GM18858 (cell line): ENCODE measurements around the gene ARHGEF16.

Source experiments
- ATAC-seq: cut with Tn5 transposase; IDR thresholded peaks from one replicate; pipeline ENCODE4 v1.9.1; 2021; ENCODE audit not compliant: unreplicated experiment

Gene ARHGEF16

DNA sequence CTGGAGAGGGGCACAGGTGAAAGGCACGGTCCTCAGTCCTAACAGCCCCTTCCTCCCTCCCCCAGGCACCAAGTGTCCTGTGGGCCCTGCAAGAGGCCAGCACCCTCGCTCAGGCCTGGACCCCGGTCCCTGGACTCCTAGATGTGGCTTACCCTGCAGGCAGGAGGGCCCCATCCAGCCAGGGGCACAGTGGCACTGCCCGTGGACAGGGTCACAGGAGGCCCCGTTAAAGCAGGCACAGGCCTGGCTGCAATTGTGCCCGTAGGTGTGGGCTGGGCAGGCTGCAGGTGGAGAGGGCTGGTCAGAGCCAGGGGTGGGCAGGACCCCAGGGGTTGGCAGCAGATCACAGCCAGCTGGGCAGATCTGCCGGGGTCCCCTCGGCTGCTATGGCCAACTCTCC is 44.5 kb downstream of the ARHGEF16 start:
- no peak for ATAC-seq

DNA sequence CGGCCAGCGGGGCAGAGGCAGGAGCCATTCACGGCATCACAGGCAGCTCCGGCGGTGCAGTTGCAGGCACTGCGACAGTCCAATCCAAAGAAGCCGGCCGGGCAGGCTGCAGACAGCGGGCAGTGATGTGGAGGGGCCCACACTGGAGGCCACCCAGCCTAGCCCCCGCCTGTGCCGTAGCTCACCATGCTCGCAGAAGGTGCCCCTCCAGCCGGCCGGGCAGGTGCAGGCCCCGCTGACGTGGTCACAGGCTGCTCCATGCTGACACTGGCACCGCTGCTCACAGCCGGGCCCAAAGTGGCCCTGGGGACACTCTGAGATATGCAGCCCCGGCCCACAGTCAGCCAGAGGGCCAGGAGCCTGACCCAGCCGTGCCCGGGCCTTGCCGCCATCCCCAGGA is 45.1 kb downstream of the ARHGEF16 start:
- no peak for ATAC-seq

DNA sequence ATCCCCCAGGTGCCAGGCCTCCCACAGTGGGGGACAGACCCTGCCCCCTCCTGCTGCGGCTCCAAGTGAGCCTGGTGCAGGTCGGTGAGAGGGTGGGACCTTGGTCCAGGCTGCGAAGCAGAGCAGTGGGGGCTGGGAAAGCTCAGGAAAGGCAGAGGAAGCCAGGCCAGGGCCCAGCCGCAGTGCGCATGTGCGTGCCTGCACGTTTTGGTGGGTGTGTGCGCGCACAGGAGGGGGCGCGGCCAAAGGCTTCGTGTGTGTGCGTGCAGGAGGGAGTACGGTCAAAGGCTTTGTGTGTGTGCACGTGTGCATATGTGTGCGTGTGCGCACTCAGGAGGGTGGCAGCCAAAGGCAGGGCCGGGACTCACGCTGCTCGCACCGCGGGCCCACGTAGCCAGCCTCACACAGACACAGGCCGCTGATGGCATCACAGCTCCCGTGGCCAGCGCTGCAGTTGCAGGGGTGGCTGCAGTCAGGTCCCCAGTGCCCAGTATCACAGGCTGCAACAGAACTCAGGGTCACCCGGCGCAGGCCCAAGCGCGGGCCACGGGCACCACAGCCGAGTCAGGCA is 45.9 kb downstream of the ARHGEF16 start:
- no peak for ATAC-seq

DNA sequence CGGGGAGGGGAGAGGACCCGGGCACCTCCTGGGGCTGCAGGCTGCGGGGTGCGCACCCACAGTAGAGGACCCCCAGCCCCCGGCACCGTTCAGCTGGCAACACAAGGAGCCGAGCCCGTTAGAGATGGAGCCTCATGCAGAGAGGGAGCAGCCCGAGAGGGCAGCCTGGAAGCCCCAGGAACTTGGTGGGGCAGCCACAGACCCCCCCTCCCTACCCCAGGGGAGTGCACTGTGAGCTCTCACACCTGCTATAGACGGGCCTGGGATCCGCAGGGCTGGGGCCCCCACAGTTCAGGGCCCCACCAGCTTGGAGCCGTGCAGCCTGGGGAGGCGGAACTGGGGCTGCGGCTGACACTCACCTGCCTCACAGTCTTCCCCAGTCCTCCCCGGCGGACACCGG is 47.0 kb downstream of the ARHGEF16 start:
- ATAC-seq, result no peak

DNA sequence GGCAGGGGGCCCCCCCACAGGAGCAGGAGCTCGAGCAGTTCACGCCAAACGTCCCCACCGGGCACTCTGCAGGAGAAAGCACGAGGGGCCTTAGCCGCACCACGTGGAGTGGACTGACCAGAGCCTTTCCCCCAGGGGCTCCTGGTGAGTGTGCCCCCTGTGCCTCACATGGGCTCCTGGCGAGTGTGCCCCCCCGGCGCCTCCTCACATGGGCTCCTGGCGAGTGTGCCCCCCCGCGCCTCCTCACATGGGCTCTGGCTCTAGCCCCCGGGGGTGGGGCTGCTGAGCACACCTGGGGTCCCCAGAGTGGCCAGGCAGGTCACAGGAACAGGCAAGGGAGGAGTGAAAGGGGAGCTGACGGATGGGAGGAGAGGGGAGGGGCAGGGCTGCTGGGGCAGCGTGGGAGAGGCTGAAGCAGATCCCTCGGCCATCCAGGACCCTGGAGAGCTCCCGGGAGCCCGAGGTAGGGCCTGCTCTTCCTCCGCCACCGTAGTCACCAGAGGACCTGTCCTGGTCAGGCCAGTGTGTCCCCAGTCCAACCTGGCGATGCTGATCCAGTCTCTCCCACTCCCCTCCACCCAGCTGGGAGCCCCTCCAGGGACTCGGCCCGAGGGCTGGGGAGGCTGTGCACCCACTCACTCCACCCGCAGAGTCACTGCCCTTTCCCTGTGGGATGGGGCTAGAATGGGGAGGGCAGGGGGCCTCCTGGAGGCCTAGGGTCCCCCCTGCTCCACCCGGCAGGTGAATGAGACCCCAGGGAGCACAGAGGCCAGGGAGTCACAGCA is 47.6 kb downstream of the ARHGEF16 start:
- no peak for ATAC-seq

DNA sequence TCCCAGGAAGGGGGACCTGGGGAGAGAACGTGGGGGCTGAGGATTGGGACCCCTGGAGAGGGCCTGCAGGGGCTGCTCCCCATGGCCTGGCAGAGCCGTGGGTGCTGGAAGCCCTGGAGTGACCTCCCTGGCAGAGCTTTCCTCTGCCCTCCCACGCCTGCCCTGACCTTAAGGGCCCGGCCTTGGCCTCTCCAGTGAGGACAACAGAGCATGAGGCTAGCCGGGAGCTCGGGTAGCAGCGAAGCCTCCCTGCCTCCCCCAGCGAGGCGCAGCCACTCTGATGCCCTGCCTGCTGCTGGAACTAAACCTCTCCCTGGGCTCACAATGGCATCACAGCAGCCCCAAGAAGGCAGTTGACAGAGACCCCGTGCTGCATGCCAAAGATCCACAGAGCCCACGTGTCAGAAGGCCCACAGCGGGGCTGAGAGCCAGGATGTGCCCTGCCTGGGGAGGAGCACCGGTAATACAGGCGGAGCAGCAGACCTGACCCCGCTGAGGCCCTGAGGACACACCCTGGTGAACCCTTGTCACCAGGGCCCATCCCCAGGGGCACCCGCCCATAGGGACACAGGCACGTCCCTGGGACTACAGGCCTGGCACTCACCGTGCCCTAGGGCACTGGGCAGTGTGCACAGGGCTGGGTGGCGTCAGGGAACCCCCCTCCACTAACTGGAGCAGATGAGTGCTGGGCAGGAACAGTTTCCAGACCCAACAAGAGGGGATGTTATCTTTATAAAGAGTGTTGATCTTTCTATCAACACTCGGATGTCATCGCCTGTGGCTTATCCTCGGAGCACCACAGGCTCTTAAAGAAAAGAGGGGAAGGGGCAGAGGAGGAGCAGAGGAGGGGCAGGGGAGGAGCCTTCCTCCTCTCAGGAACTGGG is 48.4 kb downstream of the ARHGEF16 start:
- ATAC-seq, result no peak

DNA sequence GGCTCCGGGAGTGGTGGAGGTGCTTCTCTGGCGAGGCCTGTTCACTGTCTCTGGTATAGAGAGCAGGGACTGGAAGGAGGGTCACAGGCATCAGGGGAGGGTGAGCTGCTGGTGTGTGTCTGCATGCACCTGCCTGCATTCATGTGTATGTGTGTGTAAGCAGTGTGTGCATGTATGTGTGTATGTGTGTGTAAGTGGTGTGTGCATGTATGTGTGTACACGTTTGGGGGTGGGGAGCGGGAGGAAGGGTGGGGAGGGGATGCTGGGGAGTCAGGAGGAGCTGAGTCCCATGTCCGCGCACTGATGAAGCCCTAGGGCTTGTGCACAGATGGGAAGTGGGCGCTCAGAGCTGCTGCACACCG is 49.0 kb downstream of the ARHGEF16 start:
- no peak for ATAC-seq

DNA sequence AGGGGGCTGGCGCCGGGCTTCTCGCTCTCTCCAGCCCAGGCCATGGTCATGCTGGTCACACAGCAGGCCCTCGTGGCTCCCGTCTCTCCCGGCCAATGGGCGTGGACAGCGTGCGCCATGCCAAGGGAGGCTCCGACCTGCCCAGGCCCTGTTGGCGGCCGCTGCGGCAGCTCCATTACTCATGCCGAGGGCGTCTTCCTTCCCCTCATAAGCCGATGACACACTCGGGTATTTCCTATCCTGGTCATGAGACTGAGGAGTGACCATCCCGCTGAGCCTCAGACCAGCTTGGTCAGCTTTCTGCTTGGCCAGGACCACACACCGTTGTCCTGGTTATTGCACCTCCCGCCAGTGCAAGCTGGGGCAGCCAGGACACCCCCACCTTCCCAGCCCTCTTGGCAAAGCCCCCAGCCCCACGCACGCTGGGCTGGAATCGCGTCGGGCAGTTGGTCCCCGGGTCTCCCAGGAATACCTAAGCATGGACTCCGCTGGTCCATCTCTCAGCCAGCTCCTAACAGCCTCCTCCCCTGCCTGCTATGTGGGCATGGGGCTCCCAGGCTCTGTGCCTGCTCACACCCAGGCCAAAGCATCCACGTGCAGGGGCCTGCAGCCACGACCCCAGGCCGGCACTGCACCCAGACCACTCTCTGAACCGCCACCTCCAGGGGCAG is 49.8 kb downstream of the ARHGEF16 start:
- ATAC-seq, result no peak

DNA sequence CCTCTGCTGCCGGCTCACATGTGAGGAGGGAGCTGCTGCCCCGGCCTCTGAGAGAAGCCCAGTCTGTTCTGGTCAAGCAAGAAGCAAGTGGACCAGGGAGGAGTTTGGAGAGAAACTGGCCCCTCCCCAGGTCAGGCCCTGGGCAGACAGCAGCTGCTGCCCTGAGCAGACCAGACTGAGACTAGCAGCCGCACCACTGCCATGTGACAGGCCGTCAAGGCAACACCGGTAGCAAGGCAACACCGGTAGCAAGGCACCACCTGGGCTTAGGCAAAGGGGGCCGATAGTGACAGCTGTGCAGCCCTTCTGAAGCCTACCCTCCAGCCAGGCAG is 50.3 kb downstream of the ARHGEF16 start:
- no peak for ATAC-seq

DNA sequence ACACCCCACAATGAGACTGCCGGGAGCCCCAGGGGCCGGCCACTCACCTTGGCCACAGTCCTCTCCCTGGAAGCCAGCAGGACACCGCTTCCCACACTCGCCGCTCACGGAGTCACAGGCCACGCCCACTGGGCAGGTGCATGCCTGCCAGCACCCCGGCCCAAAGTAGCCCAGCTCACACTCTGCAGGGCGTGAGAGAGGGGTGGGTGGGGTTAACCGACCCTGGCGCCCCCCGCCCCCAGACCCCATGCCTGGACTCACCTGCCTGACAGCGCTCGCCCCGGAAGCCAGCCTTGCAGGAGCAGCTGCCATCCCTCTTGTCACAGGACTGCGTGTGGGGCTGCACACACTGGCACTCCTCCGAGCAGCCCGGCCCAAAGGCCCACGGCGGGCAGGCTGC is 50.7 kb downstream of the ARHGEF16 start:
- no peak for ATAC-seq

DNA sequence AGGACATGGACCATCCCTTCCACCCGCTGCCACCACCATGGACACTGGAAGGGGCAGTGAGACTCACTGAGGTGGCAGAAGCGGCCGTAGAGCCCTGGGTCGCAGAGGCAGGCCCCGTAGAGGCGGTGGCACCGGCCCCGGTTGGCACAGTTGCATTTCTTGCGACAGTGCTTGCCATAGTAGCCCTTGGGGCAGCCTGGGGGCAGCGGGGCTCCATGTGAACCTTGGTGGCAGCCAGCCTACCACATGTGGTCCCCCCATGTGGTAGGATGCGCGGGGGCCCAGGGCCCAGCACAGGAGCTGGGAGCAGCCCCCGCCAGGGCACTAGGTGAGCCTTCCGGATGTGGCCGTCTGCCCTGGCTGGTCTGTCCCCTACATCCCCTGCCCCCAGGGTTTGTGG is 51.6 kb downstream of the ARHGEF16 start:
- no peak for ATAC-seq

DNA sequence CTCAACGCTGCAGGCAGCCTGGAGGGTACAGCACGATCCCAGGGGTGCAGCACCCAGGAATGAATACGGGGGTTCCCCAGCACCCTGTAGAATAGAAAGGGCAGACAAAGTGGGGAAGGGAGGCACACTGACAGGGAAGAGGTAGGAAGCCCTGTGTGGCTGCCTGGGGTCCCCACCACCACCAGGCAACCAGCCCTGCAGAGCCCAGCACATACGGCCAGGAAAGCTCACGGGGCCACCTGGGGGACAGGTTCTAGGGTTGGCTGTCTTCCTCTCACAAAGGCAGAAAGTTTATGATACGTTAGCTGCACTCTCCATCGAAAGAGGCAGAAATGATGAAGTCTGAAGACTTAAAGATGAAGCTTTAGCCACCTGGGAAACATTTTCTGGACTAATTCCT is 52.5 kb downstream of the ARHGEF16 start:
- ATAC-seq, result no peak

DNA sequence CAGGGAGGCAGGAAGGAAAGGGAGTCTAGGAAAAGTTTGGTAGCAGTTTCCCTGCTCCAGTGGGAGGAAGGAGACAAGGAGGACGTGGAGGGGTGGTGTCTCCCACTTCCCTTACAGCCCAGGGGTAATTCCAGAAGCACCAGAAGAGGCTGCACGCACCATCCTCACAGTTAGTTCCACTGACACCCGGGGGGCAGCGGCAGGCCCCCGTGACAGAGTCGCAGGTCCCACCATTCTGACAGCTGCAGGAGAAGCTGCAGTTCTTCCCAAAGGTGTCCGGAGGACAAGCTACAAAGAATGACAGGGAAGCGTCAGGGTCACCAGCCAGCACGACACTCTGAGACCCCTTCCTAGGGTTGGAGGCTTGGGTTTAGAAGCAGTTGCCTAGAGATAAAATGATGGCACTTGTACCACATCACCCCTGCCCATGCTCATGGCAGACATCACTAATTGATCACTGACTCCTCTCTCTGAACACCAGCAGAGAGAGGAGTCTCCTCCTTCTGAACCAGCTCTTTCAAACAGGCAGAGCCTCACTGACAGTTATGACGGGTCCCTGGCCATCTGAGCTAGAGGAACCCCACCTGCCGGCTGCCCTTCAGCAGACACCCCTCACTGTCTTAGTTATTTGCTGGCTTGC is 53.3 kb downstream of the ARHGEF16 start:
- ATAC-seq, result no peak

DNA sequence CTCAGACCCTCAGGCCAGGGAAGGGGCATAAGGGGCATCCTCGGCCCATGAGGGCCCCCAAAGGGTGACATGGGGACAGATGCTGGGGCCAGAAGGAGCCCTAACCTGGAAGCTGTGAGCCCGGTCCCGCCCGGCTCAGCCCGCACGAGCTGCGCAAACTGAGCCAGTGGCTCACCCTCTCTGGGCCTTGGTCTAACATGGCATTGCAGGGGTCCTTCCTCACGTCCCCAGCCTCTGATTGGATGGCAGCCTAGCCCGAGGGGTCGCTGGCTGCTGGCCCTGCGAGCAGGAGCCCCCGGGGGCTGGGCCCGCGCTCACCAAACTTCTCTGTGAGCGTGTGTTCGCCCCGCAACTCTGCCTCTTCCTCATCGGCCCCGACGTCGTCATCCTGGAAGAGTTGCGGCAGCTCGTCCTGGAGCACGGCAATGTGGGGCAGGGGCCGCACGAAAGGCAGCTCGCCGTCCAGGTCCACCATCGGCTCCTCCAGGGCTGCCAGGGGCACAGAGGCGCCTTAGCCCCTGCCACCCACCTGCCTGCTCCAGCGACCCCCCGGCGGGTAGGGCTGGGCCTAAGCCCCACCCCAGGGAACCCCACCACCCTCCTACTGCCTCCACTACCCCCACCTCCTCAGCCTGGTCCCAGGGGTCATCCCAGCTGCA is 54.4 kb downstream of the ARHGEF16 start:
- ATAC-seq, result no peak

DNA sequence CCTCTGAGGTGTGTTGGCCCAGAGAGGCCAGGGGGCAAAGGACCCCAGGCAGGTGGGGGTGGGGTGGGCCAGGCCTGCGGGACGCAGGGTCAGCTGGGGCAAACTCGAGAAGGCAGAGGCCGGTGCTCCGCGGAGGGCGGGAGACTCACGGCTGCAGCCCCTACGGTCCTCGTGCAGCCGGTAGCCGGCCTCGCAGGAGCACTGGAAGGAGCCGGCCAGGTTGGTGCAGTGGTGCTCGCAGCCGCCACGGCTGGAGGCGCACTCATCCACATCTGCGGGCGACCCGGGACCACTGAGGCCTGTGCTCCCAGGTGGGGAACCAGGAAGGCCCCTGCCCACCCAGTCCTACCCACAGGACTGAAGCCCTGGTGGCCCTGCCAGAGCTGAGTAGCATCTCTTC is 55.3 kb downstream of the ARHGEF16 start:
- no peak for ATAC-seq

DNA sequence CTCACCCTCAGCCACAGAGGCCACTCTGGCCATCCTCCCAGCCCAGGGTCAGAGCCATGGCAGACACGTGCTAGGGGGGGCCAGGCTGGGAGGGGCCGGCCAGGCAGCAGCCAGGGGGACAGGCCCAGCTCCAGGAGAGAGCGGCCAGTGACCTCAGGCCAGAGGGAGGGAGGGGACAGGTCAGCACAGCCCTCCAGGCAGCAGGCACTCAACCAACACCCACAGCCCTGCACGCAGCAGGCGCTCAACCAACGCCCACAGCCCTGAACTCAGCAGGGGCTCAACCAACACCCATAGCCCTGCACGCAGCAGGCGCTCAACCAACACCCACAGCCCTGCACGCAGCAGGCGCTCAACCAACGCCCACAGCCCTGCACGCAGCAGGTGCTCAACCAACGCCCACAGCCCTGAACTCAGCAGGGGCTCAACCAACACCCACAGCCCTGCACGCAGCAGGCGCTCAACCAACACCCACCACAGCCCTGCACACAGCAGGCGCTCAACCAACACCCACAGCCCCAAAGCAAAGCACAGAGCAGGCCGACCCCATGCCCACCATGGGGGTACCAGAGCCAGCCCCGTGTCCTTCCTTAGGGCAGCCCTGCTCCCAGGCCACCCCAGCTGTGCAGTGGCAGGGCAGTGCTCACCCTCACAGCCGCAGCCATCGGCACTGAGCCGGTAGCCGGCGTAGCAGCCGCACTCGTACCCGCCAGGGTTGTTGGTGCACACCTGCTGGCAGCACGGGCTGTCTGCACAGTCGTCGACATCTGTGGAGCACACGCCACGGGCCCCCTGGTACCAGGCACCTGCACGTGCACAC is 55.9 kb downstream of the ARHGEF16 start:
- no peak for ATAC-seq

DNA sequence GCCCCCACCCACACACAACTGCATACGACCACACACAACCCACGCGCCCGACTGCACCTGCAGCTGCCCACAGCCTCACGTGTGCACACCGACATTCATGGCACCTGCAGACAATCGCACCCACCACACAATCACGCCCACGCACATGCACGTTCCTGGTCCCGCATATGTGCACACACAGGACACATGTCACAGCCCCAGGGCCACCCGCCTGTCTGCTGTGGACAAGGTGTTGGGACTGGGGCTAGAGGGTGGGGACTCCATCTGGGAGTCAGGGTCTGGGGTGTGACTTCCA is 56.4 kb downstream of the ARHGEF16 start:
- no peak for ATAC-seq

DNA sequence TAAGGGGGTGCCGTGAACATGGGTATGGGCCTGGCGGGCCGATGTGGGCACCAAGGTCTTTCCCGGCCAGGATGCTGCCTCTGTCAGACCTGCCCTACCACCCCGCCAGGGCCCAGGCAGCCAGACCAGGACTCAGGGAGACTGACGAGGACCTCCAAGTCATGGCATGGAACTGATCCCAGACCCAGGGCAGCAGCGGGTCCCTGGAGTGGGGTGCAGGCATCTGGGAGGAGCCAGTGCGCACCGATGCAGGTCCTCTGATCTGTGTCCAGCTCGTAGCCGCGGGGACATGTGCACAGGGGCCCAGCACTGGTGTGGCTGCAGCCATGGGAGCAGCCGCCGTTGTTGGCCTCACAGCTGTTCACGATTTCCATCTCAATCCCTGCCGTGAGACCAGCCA is 56.8 kb downstream of the ARHGEF16 start:
- no peak for ATAC-seq

DNA sequence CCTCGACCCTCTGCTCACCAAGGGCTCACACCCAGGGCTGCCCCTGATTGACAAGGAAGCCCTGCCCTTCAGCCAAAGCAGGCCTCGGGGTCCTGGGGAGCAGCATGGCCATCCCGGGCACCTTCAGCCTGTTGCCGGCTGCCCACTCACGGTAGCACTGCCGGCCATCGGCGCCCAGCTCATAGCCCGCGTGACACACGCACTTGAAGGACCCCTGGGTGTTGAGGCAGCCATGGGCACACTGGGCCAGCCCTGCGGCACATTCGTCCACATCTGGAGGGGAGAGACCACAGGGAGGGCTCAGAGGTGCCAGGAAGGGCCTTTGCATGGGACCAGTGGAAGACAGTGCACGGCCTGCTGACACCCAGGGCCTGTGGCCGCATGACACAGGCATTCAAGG is 57.4 kb downstream of the ARHGEF16 start:
- ATAC-seq, result no peak

DNA sequence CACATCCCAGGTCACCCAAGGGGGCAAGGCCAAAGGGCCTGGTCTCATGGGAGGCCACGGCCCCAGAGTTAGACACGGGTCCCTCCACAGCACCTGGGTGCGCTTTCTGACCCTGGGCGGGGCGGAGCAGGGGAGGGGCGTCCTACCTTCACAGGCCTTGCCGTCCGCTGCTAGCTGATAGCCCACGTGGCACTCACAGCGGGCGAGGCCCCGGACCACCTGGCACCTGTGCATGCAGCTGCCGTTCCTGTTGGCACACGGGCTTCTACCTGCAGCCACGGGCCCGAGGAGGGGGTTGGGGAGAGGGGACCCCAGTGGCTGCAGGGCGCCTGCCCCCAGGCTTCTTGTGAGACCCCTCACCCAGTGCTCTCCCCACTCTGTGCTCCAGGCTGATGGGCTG is 59.9 kb downstream of the ARHGEF16 start:
- no peak for ATAC-seq
